ENCODE measurements around the gene CEACAM19.

- no peak for TF ChIP-seq EZH2phosphoT487 (IDR thresholded peaks at IDR 0.05; ENCODE audit: borderline replicate concordance, low read depth, low read length)
- no peak for TF ChIP-seq CTCF (conservative IDR thresholded peaks at IDR 0.05; ENCODE audit: low read length)
Measured at GRCh38 chr19:44626048-44626624, 45.1 kb upstream of the CEACAM19 start.
